ENCODE measurements around the gene CCNK.

Gene CCNK

GRCh38 chr14:99532310-99532709 is 51.1 kb downstream of the CCNK start:
- Histone ChIP-seq H3K4me2 (ENCODE audit: low read depth, low read length, poor library complexity, severe bottlenecking) (no peak overlapping the region), H3K9me2 (replicated peaks; ENCODE audit: insufficient read depth, low read length) (no peaks in the 10 kb centered on the region), H3K36me3 (ENCODE audit: low read length) (no peaks in the 10 kb centered on the region), H2AFZ (ENCODE audit: low read depth, low read length, severe bottlenecking) (no peak overlapping the region), H3K9me3 (ENCODE audit: insufficient read depth, low read length) (no peaks in the 10 kb centered on the region), H3K79me2 (ENCODE audit: insufficient read depth, low read length) (no peaks in the 10 kb centered on the region), H3F3A (ENCODE audit: insufficient read depth) (no peaks in the 10 kb centered on the region), H3K4me3 (ENCODE audit: insufficient read depth, low read length, poor library complexity, severe bottlenecking) (no peak overlapping the region), H3K27ac (ENCODE audit: low read depth, low read length) (no peak overlapping the region), H4K20me1 (ENCODE audit: low read depth, low read length) (no peaks in the 10 kb centered on the region), H3K9ac (ENCODE audit: low read length) (no peak overlapping the region), H3K27me3 (ENCODE audit: low read length) (no peaks in the 10 kb centered on the region)
- no peak for TF ChIP-seq CTCF (IDR thresholded peaks at IDR 0.05; ENCODE audit: insufficient read depth, low read length, poor library complexity, severe bottlenecking)

GRCh38 chr14:99534333-99534732 is 53.1 kb downstream of the CCNK start:
- no peak overlapping the region for H3K27ac ChIP-seq (ENCODE audit: low read depth, low read length)
- H3K9ac ChIP-seq (ENCODE audit: low read length), result no peak overlapping the region
- H2AFZ ChIP-seq (ENCODE audit: low read depth, low read length, severe bottlenecking), result no peak overlapping the region
- H3K4me3 ChIP-seq (ENCODE audit: insufficient read depth, low read length, poor library complexity, severe bottlenecking), result no peak overlapping the region
- TF ChIP-seq CTCF (IDR thresholded peaks at IDR 0.05; ENCODE audit: insufficient read depth, low read length, poor library complexity, severe bottlenecking), result no peak
- H3K79me2 ChIP-seq (ENCODE audit: insufficient read depth, low read length), result no peaks in the 10 kb centered on the region
- H3K9me2 ChIP-seq (replicated peaks; ENCODE audit: insufficient read depth, low read length), result no peaks in the 10 kb centered on the region
- H3K27me3 ChIP-seq (ENCODE audit: low read length), result no peaks in the 10 kb centered on the region
- H3K36me3 ChIP-seq (ENCODE audit: low read length), result no peaks in the 10 kb centered on the region
- H3K9me3 ChIP-seq (ENCODE audit: insufficient read depth, low read length), result no peaks in the 10 kb centered on the region
- H4K20me1 ChIP-seq (ENCODE audit: low read depth, low read length), result no peaks in the 10 kb centered on the region
- H3K4me2 ChIP-seq (ENCODE audit: low read depth, low read length, poor library complexity, severe bottlenecking), result no peak overlapping the region
- no peaks in the 10 kb centered on the region for H3F3A ChIP-seq (ENCODE audit: insufficient read depth)

GRCh38 chr14:99534863-99535262 is 53.7 kb downstream of the CCNK start:
- H3K4me3 ChIP-seq (ENCODE audit: insufficient read depth, low read length, poor library complexity, severe bottlenecking), result no peak overlapping the region
- H3K27ac ChIP-seq (ENCODE audit: low read depth, low read length), result no peak overlapping the region
- H3K9ac ChIP-seq (ENCODE audit: low read length), result no peak overlapping the region
- H2AFZ ChIP-seq (ENCODE audit: low read depth, low read length, severe bottlenecking), result no peak overlapping the region
- H3F3A ChIP-seq (ENCODE audit: insufficient read depth), result no peaks in the 10 kb centered on the region
- TF ChIP-seq EZH2phosphoT487 (conservative IDR thresholded peaks at IDR 0.05; ENCODE audit: low read length) (no peak), CTCF (IDR thresholded peaks at IDR 0.05; ENCODE audit: insufficient read depth, low read length, poor library complexity, severe bottlenecking) (no peak)
- H3K36me3 ChIP-seq (ENCODE audit: low read length), result no peaks in the 10 kb centered on the region
- H3K4me2 ChIP-seq (ENCODE audit: low read depth, low read length, poor library complexity, severe bottlenecking), result no peak overlapping the region
- H3K79me2 ChIP-seq (ENCODE audit: insufficient read depth, low read length), result no peaks in the 10 kb centered on the region
- H3K9me3 ChIP-seq (ENCODE audit: insufficient read depth, low read length), result no peaks in the 10 kb centered on the region
- H4K20me1 ChIP-seq (ENCODE audit: low read depth, low read length), result no peaks in the 10 kb centered on the region
- H3K27me3 ChIP-seq (ENCODE audit: low read length), result no peaks in the 10 kb centered on the region
- no peaks in the 10 kb centered on the region for H3K9me2 ChIP-seq (replicated peaks; ENCODE audit: insufficient read depth, low read length)

- Histone ChIP-seq H3K36me3 (ENCODE audit: low read length) (no peaks in the 10 kb centered on the region), H3K27ac (ENCODE audit: low read depth, low read length) (no peak overlapping the region), H4K20me1 (ENCODE audit: low read depth, low read length) (no peaks in the 10 kb centered on the region), H3K4me3 (ENCODE audit: insufficient read depth, low read length, poor library complexity, severe bottlenecking) (no peak overlapping the region), H3F3A (ENCODE audit: insufficient read depth) (no peaks in the 10 kb centered on the region), H3K9ac (ENCODE audit: low read length) (no peak overlapping the region), H3K4me2 (ENCODE audit: low read depth, low read length, poor library complexity, severe bottlenecking) (no peak overlapping the region), H3K79me2 (ENCODE audit: insufficient read depth, low read length) (no peaks in the 10 kb centered on the region), H3K9me2 (replicated peaks; ENCODE audit: insufficient read depth, low read length) (no peaks in the 10 kb centered on the region), H3K9me3 (ENCODE audit: insufficient read depth, low read length) (no peaks in the 10 kb centered on the region), H2AFZ (ENCODE audit: low read depth, low read length, severe bottlenecking) (no peak overlapping the region), H3K27me3 (ENCODE audit: low read length) (no peaks in the 10 kb centered on the region)
- TF ChIP-seq CTCF (IDR thresholded peaks at IDR 0.05; ENCODE audit: insufficient read depth, low read length, poor library complexity, severe bottlenecking) (no peak), EZH2phosphoT487 (conservative IDR thresholded peaks at IDR 0.05; ENCODE audit: low read length) (no peak)
These were observed 54.2 kb downstream of the CCNK start for GRCh38 chr14:99535448-99535847.

Data from SU-DHL-6 (cell line).